K562 (cell line): ENCODE measurements around the gene STX1A. TPM values are rescaled to one million over a fixed set of nuclear protein-coding genes. Genes with fewer than 3 reads are reported as not detected.

Experiments used
- CBX5 ChIP-seq: IDR thresholded peaks from 2 replicates; pipeline ENCODE4 v1.6.1; 2014; ENCODE audit warnings: low read depth, borderline replicate concordance
- CREBBP ChIP-seq: IDR thresholded peaks from one replicate; pipeline ENCODE4 v1.6.1; 2012; ENCODE audit warnings: low read depth, mild to moderate bottlenecking, control low read depth, inconsistent platforms, low read length
- CTBP1 ChIP-seq: fragments of 450-650 bp; IDR thresholded peaks from 2 replicates; pipeline ENCODE4 v1.6.1; 2016; ENCODE audit warnings: borderline replicate concordance
- DDX20 ChIP-seq: fragments of 450-650 bp; IDR thresholded peaks from 2 replicates; pipeline ENCODE4 v1.6.1; 2016; ENCODE audit warnings: missing genetic modification characterization, low read depth, mild to moderate bottlenecking, missing compliant biosample characterization, moderate library complexity
- DLX4 ChIP-seq: fragments of 250-450 bp; sonication (Bioruptor Pico); IDR thresholded peaks from 2 replicates; pipeline ENCODE4 v1.6.1; 2021; ENCODE audit warnings: mild to moderate bottlenecking
- ELK3 ChIP-seq: fragments of 450-650 bp; formaldehyde crosslinking; IDR thresholded peaks from 2 replicates; pipeline ENCODE4 v1.4.0; 2020; ENCODE audit warnings: mild to moderate bottlenecking
- MEIS2 ChIP-seq: fragments of 450-650 bp; IDR thresholded peaks from 2 replicates; pipeline ENCODE4 v1.6.1; 2014; ENCODE audit warnings: mild to moderate bottlenecking; ENCODE audit not compliant: partially characterized antibody
- MYC ChIP-seq, 2 experiments: fragments of 250-450 bp in 1 of 2; sonication (Bioruptor Pico) in 1 of 2; IDR thresholded peaks; 2 replicates each; pipeline versions ENCODE4 v1.5.1 to v1.6.1; 2012 to 2021; ENCODE audit warnings: low read depth in 2 of 2, borderline replicate concordance in 1 of 2, improper control_type of control experiment in 1 of 2, low read length in 1 of 2, mild to moderate bottlenecking in 1 of 2, moderate library complexity in 1 of 2
- POLR2G ChIP-seq: fragments of 200-400 bp; formaldehyde crosslinking; IDR thresholded peaks from 2 replicates; pipeline ENCODE4 v1.6.1; 2017; ENCODE audit warnings: low read depth, mild to moderate bottlenecking, antibody characterized with exemption, low read length, moderate library complexity
- PRDM10 ChIP-seq: fragments of 450-650 bp; IDR thresholded peaks from 2 replicates; pipeline ENCODE4 v1.6.1; 2018; ENCODE audit not compliant: partially characterized antibody
- PRMT5 ChIP-seq: sonication (generic); formaldehyde crosslinking; IDR thresholded peaks from 2 replicates; pipeline ENCODE4 v1.5.0; 2020; ENCODE audit warnings: missing genetic modification reagents
- PTBP1 ChIP-seq: fragments of 200-400 bp; formaldehyde crosslinking; IDR thresholded peaks from 2 replicates; pipeline ENCODE4 v1.6.1; 2017; ENCODE audit warnings: low read depth, low read length
- RBM25 ChIP-seq: fragments of 200-400 bp; formaldehyde crosslinking; IDR thresholded peaks from 2 replicates; pipeline ENCODE4 v1.6.1; 2018; ENCODE audit warnings: low read length, low read depth, moderate library complexity; ENCODE audit not compliant: severe bottlenecking
- SLC30A9 ChIP-seq: fragments of 250-450 bp; sonication (Bioruptor Pico); IDR thresholded peaks from 2 replicates; pipeline ENCODE4 v1.8.0; 2022; ENCODE audit warnings: mild to moderate bottlenecking, moderate library complexity
- SMARCC2 ChIP-seq: fragments of 450-650 bp; IDR thresholded peaks from 2 replicates; pipeline ENCODE4 v1.6.1; 2017; ENCODE audit warnings: antibody characterized with exemption, moderate library complexity, mild to moderate bottlenecking, low read depth
- TEAD2 ChIP-seq: fragments of 450-650 bp; IDR thresholded peaks from 2 replicates; pipeline ENCODE4 v1.6.1; 2016; ENCODE audit warnings: missing genetic modification characterization, control low read depth, missing compliant biosample characterization
- ZNF41 ChIP-seq: fragments of 250-450 bp; sonication (Bioruptor Pico); conservative IDR thresholded peaks from 2 replicates; pipeline ENCODE4 v1.4.0; 2020; ENCODE audit warnings: mild to moderate bottlenecking
- polyA plus RNA-seq, 8 experiments: library from polyadenylated mRNA; depleted of rRNA in 4 of 8; stranded (reverse) in 5 of 8; unstranded in 3 of 8; fragments of >200 nt; fragmentation: Nextera tagmentation in 2 of 8; fragmentation: Illumina TruSeq in 1 of 8; extraction: Ambion mirVana in 2 of 8; extraction: Trizol in 1 of 8; gene quantifications; 2 replicates each; pipeline versions ENCODE4 v1.2.1 to v1.2.3, GENCODE V29; 2011 to 2014; ENCODE audit warnings: inconsistent platforms in 1 of 8, missing spikeins in 1 of 8
- total RNA-seq, 7 experiments: library from RNA; depleted of rRNA in 6 of 7; stranded (reverse); fragments of >200 nt in 6 of 7; fragmentation: Illumina TruSeq in 2 of 7; extraction: Trizol in 2 of 7; gene quantifications; 2 replicates each; pipeline versions ENCODE4 v1.2.1 to v1.2.3, GENCODE V29; 2011 to 2021; ENCODE audit warnings: low replicate concordance in 1 of 7
- TF ChIP-seq, protein P1 (sequence below), 3 experiments: fragments of 200-800 bp in 1 of 3; sonication (Bioruptor generic) in 1 of 3; sonication (generic) in 1 of 3; formaldehyde crosslinking in 1 of 3; IDR thresholded peaks; 2 replicates each; pipeline versions ENCODE4 v1.6.1 to v1.8.0; 2016 to 2022; ENCODE audit warnings: mild to moderate bottlenecking in 2 of 3, missing compliant biosample characterization in 2 of 3, missing genetic modification characterization in 2 of 3, missing genetic modification reagents in 1 of 3
- TF ChIP-seq, protein P2 (sequence below): sonication (generic); formaldehyde crosslinking; IDR thresholded peaks from 2 replicates; pipeline ENCODE4 v1.8.1; 2023; ENCODE audit warnings: mild to moderate bottlenecking, missing genetic modification reagents

Gene STX1A
- total and polyA plus RNA-seq, 9 of the 15 experiments (the other 6 are each of a cell fraction or from before 2014, with no cell fraction given) = 0.04 to 15.1 (median 6.3) TPM

DNA sequence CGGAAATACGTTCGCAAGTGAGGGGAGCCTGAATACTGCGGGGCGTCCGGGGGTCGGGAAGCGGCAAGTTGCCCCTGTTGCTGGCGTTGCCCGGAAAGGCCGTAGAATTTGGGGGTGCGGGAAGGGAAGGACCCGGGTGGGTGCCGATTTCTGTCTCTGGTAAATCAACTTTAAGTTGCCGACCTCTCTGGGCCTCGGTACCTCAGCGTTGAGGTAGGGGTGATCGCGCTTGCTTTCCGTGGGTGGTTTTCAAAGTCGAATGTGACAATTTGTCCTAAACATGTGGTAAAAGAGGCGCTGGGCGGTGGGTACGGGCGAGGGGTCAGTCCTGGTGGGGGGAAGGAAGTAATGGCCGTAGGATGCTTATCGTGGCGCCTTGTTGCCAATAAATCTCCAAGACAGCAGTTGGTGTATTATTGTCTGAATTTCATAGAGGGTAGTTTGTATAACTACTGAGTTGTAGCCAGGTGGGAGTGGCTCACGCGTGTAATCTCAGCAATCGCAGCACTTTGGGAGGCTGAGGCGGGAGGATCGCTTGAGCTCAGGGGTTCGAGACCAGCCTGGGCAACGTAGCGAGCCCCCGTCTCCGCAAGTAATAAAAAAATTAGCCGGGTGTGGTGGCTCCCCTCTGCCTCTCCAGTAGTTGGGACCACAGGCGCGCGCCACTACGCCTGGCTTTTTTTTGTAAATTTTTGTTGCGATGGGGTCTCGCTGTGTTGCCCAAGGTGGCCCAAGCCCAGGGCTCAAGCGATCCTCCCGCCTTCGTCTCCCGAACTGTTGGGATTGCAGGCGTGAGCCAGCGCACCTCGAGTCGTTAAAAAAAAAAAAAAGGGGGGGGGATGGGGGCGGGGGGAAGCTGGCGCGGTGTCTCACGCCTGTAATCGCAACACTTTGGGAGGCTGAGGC, 35.4 kb downstream of the STX1A start (continued):
- TF ChIP-seq DDX20 (tag) (no peak), SMARCC2 (no peak), MEIS2 (peak; percentile 81), PTBP1 (no peak), ZNF41 (CRISPR knock-in tag) (no peak), POLR2G (no peak; the same call in 1 of the 2 replicates), PRMT5 (CRISPR knock-in tag) (no peak), CTBP1 (no peak), ELK3 (CRISPR knock-in tag) (no peak), DLX4 (no peak), CREBBP (no peak), RBM25 (no peak), TEAD2 (tag) (no peak), MYC (IDR thresholded peaks at IDR 0.05; ENCODE audit: low read depth, low read length) (no peak), MYC (CRISPR knock-in tag; IDR thresholded peaks at IDR 0.05; ENCODE audit: borderline replicate concordance, low read depth) (no peak; the same call in 1 of the 2 replicates), CBX5 (no peak), SLC30A9 (CRISPR knock-in tag) (no peak), PRDM10 (peak; percentile 64)
- TF ChIP-seq, protein P1, sequence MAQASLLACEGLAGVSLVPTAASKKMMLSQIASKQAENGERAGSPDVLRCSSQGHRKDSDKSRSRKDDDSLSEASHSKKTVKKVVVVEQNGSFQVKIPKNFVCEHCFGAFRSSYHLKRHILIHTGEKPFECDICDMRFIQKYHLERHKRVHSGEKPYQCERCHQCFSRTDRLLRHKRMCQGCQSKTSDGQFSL (CRISPR knock-in tag; IDR thresholded peaks at IDR 0.05) = no peak
- TF ChIP-seq, protein P1 (tag; IDR thresholded peaks at IDR 0.05) = no peak
- TF ChIP-seq, protein P2, sequence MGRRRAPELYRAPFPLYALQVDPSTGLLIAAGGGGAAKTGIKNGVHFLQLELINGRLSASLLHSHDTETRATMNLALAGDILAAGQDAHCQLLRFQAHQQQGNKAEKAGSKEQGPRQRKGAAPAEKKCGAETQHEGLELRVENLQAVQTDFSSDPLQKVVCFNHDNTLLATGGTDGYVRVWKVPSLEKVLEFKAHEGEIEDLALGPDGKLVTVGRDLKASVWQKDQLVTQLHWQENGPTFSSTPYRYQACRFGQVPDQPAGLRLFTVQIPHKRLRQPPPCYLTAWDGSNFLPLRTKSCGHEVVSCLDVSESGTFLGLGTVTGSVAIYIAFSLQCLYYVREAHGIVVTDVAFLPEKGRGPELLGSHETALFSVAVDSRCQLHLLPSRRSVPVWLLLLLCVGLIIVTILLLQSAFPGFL (CRISPR knock-in tag) = no peak
